Suprapubic skin (tissue), 3 donors: ENCODE measurements around the gene PRELID1.

ENCODE experiments used
- POLR2AphosphoS5 ChIP-seq, 3 donors: sonication (generic); formaldehyde crosslinking; IDR thresholded peaks; one replicate each; pipeline ENCODE4 v1.6.1; 2017; ENCODE audit warnings: antibody characterized with exemption in 3 of 3
- TF ChIP-seq, protein P1 (sequence below), 2 donors: fragments of 200-600 bp in 1 of 2; fragments of 450-650 bp in 1 of 2; sonication (generic) in 1 of 2; IDR thresholded peaks; one replicate each; pipeline ENCODE4 v1.5.1; 2016 to 2019; ENCODE audit warnings: antibody characterized with exemption in 2 of 2, mild to moderate bottlenecking in 1 of 2, moderate library complexity in 1 of 2

DNA sequence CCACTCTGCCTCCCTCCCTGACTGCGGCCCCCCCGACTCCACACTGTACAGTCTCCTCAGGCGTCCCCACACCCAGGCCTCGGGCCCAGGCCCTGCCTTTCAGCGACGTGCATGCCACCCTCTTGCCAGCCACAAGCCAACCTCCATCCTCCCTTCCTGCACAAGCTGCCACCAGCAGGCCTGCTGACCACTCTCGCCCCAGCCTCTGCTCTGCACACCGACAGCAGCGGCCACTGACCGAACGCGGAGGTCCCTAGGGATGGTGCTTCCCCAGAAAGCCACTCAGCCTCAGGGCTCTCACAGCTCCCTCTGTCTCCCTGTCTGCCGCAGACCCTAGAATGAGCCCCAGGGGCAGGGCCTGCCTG lies 29.3 kb downstream of the PRELID1 start:
- TF ChIP-seq, protein P1, sequence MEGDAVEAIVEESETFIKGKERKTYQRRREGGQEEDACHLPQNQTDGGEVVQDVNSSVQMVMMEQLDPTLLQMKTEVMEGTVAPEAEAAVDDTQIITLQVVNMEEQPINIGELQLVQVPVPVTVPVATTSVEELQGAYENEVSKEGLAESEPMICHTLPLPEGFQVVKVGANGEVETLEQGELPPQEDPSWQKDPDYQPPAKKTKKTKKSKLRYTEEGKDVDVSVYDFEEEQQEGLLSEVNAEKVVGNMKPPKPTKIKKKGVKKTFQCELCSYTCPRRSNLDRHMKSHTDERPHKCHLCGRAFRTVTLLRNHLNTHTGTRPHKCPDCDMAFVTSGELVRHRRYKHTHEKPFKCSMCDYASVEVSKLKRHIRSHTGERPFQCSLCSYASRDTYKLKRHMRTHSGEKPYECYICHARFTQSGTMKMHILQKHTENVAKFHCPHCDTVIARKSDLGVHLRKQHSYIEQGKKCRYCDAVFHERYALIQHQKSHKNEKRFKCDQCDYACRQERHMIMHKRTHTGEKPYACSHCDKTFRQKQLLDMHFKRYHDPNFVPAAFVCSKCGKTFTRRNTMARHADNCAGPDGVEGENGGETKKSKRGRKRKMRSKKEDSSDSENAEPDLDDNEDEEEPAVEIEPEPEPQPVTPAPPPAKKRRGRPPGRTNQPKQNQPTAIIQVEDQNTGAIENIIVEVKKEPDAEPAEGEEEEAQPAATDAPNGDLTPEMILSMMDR (IDR thresholded peaks at IDR 0.05): no peak
- no peak for TF ChIP-seq POLR2AphosphoS5 (IDR thresholded peaks at IDR 0.05)
